Measurements from ENCODE around the gene SNX9.

DNA sequence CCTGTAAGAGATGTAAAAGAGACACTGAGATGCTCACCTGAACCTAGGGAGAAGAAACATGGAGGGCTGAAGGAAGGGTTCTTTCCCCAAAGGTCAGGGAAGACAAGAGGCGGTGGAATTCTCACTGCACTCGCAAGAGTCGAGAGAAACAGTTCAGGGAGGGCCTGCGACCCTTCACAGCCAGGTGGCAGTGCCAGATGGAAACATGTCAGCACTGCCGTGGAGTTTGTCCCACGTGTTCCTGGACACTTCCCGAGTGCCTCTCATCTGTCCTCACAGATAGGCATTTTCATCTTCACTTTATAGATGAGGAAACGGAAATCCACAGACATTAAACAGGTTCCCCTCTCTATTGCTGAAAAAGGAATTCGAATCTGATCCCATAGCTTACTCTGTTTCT lies 88.2 kb downstream of the SNX9 start:
- TF ChIP-seq, protein P1, sequence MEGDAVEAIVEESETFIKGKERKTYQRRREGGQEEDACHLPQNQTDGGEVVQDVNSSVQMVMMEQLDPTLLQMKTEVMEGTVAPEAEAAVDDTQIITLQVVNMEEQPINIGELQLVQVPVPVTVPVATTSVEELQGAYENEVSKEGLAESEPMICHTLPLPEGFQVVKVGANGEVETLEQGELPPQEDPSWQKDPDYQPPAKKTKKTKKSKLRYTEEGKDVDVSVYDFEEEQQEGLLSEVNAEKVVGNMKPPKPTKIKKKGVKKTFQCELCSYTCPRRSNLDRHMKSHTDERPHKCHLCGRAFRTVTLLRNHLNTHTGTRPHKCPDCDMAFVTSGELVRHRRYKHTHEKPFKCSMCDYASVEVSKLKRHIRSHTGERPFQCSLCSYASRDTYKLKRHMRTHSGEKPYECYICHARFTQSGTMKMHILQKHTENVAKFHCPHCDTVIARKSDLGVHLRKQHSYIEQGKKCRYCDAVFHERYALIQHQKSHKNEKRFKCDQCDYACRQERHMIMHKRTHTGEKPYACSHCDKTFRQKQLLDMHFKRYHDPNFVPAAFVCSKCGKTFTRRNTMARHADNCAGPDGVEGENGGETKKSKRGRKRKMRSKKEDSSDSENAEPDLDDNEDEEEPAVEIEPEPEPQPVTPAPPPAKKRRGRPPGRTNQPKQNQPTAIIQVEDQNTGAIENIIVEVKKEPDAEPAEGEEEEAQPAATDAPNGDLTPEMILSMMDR (IDR thresholded peaks at IDR 0.05) = no peak
- TF ChIP-seq POLR2A (IDR thresholded peaks at IDR 0.05) = no peak

Data from body of pancreas (tissue), 4 donors.